Measurements from ENCODE around the gene LAMB4. TPM values are rescaled to one million over a fixed set of nuclear protein-coding genes. Genes with fewer than 3 reads are reported as not detected.

LAMB4 gene
- polyA plus RNA-seq, 4 donors = 0.12 to 3.5 (median 0.51) TPM

GRCh38 chr7:107976620-107977019 lies 153.5 kb downstream of the LAMB4 start:
- DNase-seq (no peak), FAIRE-seq (no peak)
- Histone ChIP-seq H3K4me1 (ENCODE audit: control insufficient read depth in 3 of 3, insufficient read depth in 2 of 3, low read depth in 1 of 3, low read length in 2 of 3) (no peaks in the 10 kb centered on the region), H3K27me3 (ENCODE audit: control insufficient read depth in 3 of 3, insufficient read depth in 3 of 3, low read length in 3 of 3) (no peaks in the 10 kb centered on the region), H3K27ac (ENCODE audit: low read depth in 1 of 3, low read length in 2 of 3) (no peak overlapping the region), H3K36me3 (ENCODE audit: control insufficient read depth in 3 of 3, insufficient read depth in 2 of 3, low read depth in 1 of 3, low read length in 3 of 3) (peaks cover 7 to 48% (median 13%) of the 10 kb centered on the region in 3 donors), H3K9me3 (ENCODE audit: control insufficient read depth in 2 of 2, insufficient read depth in 1 of 2, low read depth in 1 of 2, low read length in 1 of 2) (no peaks in the 10 kb centered on the region), H3K4me3 (ENCODE audit: low read depth in 1 of 3, low read length in 3 of 3) (no peak overlapping the region)
- WGBS, 3 donors = 55 to 89% (median 89%) methylated on average over 1 of the region's 1 CpG

- no peak overlapping the region for H3K4me3 ChIP-seq (ENCODE audit: low read depth in 1 of 3, low read length in 3 of 3)
- H3K36me3 ChIP-seq (ENCODE audit: control insufficient read depth in 3 of 3, insufficient read depth in 2 of 3, low read depth in 1 of 3, low read length in 3 of 3) = peaks cover 7 to 44% (median 15%) of the 10 kb centered on the region in 3 donors
- DNase-seq (no peak), FAIRE-seq (no peak)
- no peak overlapping the region for H3K27ac ChIP-seq (ENCODE audit: low read depth in 1 of 3, low read length in 2 of 3)
- H3K4me1 ChIP-seq (ENCODE audit: control insufficient read depth in 3 of 3, insufficient read depth in 2 of 3, low read depth in 1 of 3, low read length in 2 of 3) = no peaks in the 10 kb centered on the region
- H3K27me3 ChIP-seq (ENCODE audit: control insufficient read depth in 3 of 3, insufficient read depth in 3 of 3, low read length in 3 of 3) = no peaks in the 10 kb centered on the region
- no peaks in the 10 kb centered on the region for H3K9me3 ChIP-seq (ENCODE audit: control insufficient read depth in 2 of 2, insufficient read depth in 1 of 2, low read depth in 1 of 2, low read length in 1 of 2)
- 87 to 92% (median 91%) methylated on average over 13 of the region's 13 CpGs for WGBS, 3 donors
These were observed 154.7 kb downstream of the LAMB4 start for GRCh38 chr7:107975394-107976013.

- H3K4me1 ChIP-seq (ENCODE audit: control insufficient read depth in 3 of 3, insufficient read depth in 2 of 3, low read depth in 1 of 3, low read length in 2 of 3) = no peaks in the 10 kb centered on the region
- H3K27me3 ChIP-seq (ENCODE audit: control insufficient read depth in 3 of 3, insufficient read depth in 3 of 3, low read length in 3 of 3) = no peaks in the 10 kb centered on the region
- peak overlapping the region in 1 of 3 donors; percentile 42 for H3K27ac ChIP-seq (ENCODE audit: low read depth in 1 of 3, low read length in 2 of 3)
- DNase-seq (no peak), FAIRE-seq (no peak)
- H3K36me3 ChIP-seq (ENCODE audit: control insufficient read depth in 3 of 3, insufficient read depth in 2 of 3, low read depth in 1 of 3, low read length in 3 of 3) = peaks cover 7 to 41% (median 11%) of the 10 kb centered on the region in 3 donors
- H3K9me3 ChIP-seq (ENCODE audit: control insufficient read depth in 2 of 2, insufficient read depth in 1 of 2, low read depth in 1 of 2, low read length in 1 of 2) = no peaks in the 10 kb centered on the region
- no peak overlapping the region for H3K4me3 ChIP-seq (ENCODE audit: low read depth in 1 of 3, low read length in 3 of 3)
These were observed 156.3 kb downstream of the LAMB4 start for GRCh38 chr7:107973861-107974260.

Other genes starting within 250 kb of the LAMB4 start
- 100 to 1,000 TPM in 1 of 4 donors, 10 to 100 TPM in 3; 45.4 to 153 (median 84.0) TPM for gene DLD, start 239.2 kb downstream of the LAMB4 start, polyA plus RNA-seq
- 100 to 1,000 TPM in 2 of 4 donors, 10 to 100 TPM in 2; 15.9 to 190 (median 71.5) TPM for gene LAMB1, start 127.2 kb downstream of the LAMB4 start, polyA plus RNA-seq

All from small intestine (tissue), 7 donors.